K562 (cell line): ENCODE data around the gene TMEM184A. TPM values are rescaled to one million over a fixed set of nuclear protein-coding genes. Genes with fewer than 3 reads are reported as not detected.

Experiments
- BACH1 ChIP-seq: fragments of 200-800 bp; sonication (Bioruptor generic); IDR thresholded peaks from 2 replicates; pipeline ENCODE4 v1.6.1; 2016; ENCODE audit warnings: missing genetic modification characterization, missing compliant biosample characterization
- EGR1 ChIP-seq: fragments of 450-650 bp; conservative IDR thresholded peaks from 2 replicates; pipeline ENCODE4 v1.6.1; 2017; ENCODE audit warnings: mild to moderate bottlenecking
- GABPB1 ChIP-seq: sonication (generic); formaldehyde crosslinking; IDR thresholded peaks from 2 replicates; pipeline ENCODE4 v1.8.0; 2022; ENCODE audit warnings: mild to moderate bottlenecking, missing genetic modification reagents
- ILF3 ChIP-seq: fragments of 450-650 bp; IDR thresholded peaks from 2 replicates; pipeline ENCODE4 v1.6.1; 2018; ENCODE audit warnings: antibody characterized with exemption, mild to moderate bottlenecking, moderate library complexity, borderline replicate concordance
- JUND ChIP-seq, 2 experiments: IDR thresholded peaks; 2 replicates in 1 of 2; 3 replicates in 1 of 2; pipeline ENCODE4 v1.6.1; 2011; ENCODE audit warnings: borderline replicate concordance in 2 of 2, low read depth in 2 of 2, low read length in 2 of 2, improper control_type of control experiment in 1 of 2, missing biosample characterization in 1 of 2, missing genetic modification characterization in 1 of 2, missing genetic modification reagents in 1 of 2
- KLF1 ChIP-seq: fragments of 450-650 bp; IDR thresholded peaks from 2 replicates; pipeline ENCODE4 v1.6.1; 2016; ENCODE audit warnings: missing genetic modification characterization, missing compliant biosample characterization
- MXI1 ChIP-seq: IDR thresholded peaks from 2 replicates; pipeline ENCODE4 v1.6.1; 2011; ENCODE audit warnings: low read depth, mild to moderate bottlenecking, improper control_type of control experiment, low read length
- NFIC ChIP-seq: fragments of 450-650 bp; IDR thresholded peaks from 2 replicates; pipeline ENCODE4 v1.6.1; 2017; ENCODE audit warnings: mild to moderate bottlenecking, inconsistent platforms
- NONO ChIP-seq, 2 experiments: fragments of 200-400 bp in 1 of 2; fragments of 450-650 bp in 1 of 2; formaldehyde crosslinking in 1 of 2; IDR thresholded peaks; 2 replicates each; pipeline ENCODE4 v1.6.1; 2017; ENCODE audit warnings: low read depth in 2 of 2, mild to moderate bottlenecking in 2 of 2, moderate library complexity in 2 of 2, low read length in 1 of 2
- PRMT5 ChIP-seq: sonication (generic); formaldehyde crosslinking; IDR thresholded peaks from 2 replicates; pipeline ENCODE4 v1.5.0; 2020; ENCODE audit warnings: missing genetic modification reagents
- SMARCA4 ChIP-seq: fragments of 450-650 bp; IDR thresholded peaks from 2 replicates; pipeline ENCODE4 v1.6.1; 2016
- TAF9B ChIP-seq: fragments of 450-650 bp; IDR thresholded peaks from 2 replicates; pipeline ENCODE4 v1.6.1; 2018; ENCODE audit warnings: mild to moderate bottlenecking; ENCODE audit not compliant: partially characterized antibody
- ZC3H11A ChIP-seq: IDR thresholded peaks from 2 replicates; pipeline ENCODE4 v1.6.1; 2012; ENCODE audit warnings: low read depth, low read length, improper control_type of control experiment
- ZC3H4 ChIP-seq: sonication (generic); formaldehyde crosslinking; IDR thresholded peaks from 2 replicates; pipeline ENCODE4 v1.9.0; 2021; ENCODE audit warnings: missing genetic modification reagents, borderline replicate concordance
- ZFPM2 ChIP-seq: fragments of 250-450 bp; sonication (Bioruptor Pico); IDR thresholded peaks from 2 replicates; pipeline ENCODE4 v1.5.1; 2022; ENCODE audit warnings: mild to moderate bottlenecking
- ZNF165 ChIP-seq: fragments of 250-450 bp; sonication (Bioruptor Pico); IDR thresholded peaks from 2 replicates; pipeline ENCODE4 v1.4.0; 2020; ENCODE audit warnings: borderline replicate concordance
- ZNF174 ChIP-seq: fragments of 250-450 bp; sonication (Bioruptor Pico); IDR thresholded peaks from 2 replicates; pipeline ENCODE4 v1.4.0; 2020; ENCODE audit warnings: mild to moderate bottlenecking
- ZNF197 ChIP-seq: fragments of 200-800 bp; sonication (Bioruptor generic); IDR thresholded peaks from 2 replicates; pipeline ENCODE4 v1.6.1; 2016; ENCODE audit warnings: low read depth, missing genetic modification characterization, missing compliant biosample characterization
- ZNF77 ChIP-seq: fragments of 250-450 bp; sonication (Bioruptor Pico); IDR thresholded peaks from 2 replicates; pipeline ENCODE4 v1.5.0; 2020
- polyA plus RNA-seq, 8 experiments: library from polyadenylated mRNA; depleted of rRNA in 4 of 8; stranded (reverse) in 5 of 8; unstranded in 3 of 8; fragments of >200 nt; fragmentation: Nextera tagmentation in 2 of 8; fragmentation: Illumina TruSeq in 1 of 8; extraction: Ambion mirVana in 2 of 8; extraction: Trizol in 1 of 8; gene quantifications; 2 replicates each; pipeline versions ENCODE4 v1.2.1 to v1.2.3, GENCODE V29; 2011 to 2014; ENCODE audit warnings: inconsistent platforms in 1 of 8, missing spikeins in 1 of 8
- total RNA-seq, 7 experiments: library from RNA; depleted of rRNA in 6 of 7; stranded (reverse); fragments of >200 nt in 6 of 7; fragmentation: Illumina TruSeq in 2 of 7; extraction: Trizol in 2 of 7; gene quantifications; 2 replicates each; pipeline versions ENCODE4 v1.2.1 to v1.2.3, GENCODE V29; 2011 to 2021; ENCODE audit warnings: low replicate concordance in 1 of 7
- TF ChIP-seq, protein P1 (sequence below): fragments of 250-450 bp; sonication (Bioruptor Pico); IDR thresholded peaks from 2 replicates; pipeline ENCODE4 v1.5.0; 2020; ENCODE audit warnings: mild to moderate bottlenecking, borderline replicate concordance
- TF ChIP-seq, protein P2 (sequence below), 2 experiments: fragments of 450-650 bp in 1 of 2; sonication (generic) in 1 of 2; formaldehyde crosslinking; conservative IDR thresholded peaks; 2 replicates each; pipeline versions ENCODE4 v1.4.0 to v1.8.1; 2020 to 2022; ENCODE audit warnings: mild to moderate bottlenecking in 1 of 2, missing genetic modification reagents in 1 of 2
- TF ChIP-seq, protein P3 (sequence below): fragments of 250-450 bp; sonication (Bioruptor Pico); IDR thresholded peaks from 2 replicates; pipeline ENCODE4 v1.5.1; 2021; ENCODE audit warnings: mild to moderate bottlenecking
- TF ChIP-seq, protein P4 (sequence below): fragments of 250-450 bp; sonication (Bioruptor Pico); IDR thresholded peaks from 2 replicates; pipeline ENCODE4 v1.8.0; 2022; ENCODE audit warnings: inconsistent platforms

Gene TMEM184A
- total and polyA plus RNA-seq, 9 of the 15 experiments (the other 6 are each of a cell fraction or from before 2014, with no cell fraction given), result 0.10 to 0.18 (median 0.11) TPM; not detected in 6

DNA sequence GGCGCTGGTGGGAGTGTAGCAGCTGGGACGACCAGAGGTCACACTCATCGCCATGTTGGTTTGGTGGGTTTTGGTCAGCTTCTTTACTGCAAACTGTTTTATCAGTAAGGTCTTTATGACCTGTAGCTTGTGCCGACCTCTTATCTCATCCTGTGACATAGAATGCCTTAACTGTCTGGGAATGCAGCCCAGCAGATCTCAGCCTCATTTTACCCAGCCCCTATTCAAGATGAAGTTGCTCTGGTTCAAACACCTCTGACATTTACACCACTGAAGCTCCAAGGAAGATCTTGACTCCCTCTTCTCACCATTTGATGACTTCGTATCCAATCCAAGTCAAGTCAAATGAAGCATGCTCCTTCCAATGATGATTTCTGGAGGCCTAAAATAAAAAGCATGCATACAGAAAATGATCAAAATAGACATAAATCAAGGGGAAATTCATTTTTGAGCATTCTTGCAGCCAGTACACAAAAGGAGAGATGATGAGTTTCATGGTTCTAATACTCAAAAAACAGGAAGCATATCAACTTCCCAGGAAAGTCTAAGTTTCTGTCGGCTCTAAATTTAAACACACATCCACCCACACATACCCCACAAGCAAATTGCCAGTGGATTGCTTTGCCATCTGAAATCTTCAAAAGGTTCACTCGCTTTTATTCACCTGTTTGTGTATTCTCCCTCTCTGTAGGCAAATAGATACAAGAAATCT is 16.3 kb upstream of the TMEM184A start (continued):
- TF ChIP-seq, protein P1, sequence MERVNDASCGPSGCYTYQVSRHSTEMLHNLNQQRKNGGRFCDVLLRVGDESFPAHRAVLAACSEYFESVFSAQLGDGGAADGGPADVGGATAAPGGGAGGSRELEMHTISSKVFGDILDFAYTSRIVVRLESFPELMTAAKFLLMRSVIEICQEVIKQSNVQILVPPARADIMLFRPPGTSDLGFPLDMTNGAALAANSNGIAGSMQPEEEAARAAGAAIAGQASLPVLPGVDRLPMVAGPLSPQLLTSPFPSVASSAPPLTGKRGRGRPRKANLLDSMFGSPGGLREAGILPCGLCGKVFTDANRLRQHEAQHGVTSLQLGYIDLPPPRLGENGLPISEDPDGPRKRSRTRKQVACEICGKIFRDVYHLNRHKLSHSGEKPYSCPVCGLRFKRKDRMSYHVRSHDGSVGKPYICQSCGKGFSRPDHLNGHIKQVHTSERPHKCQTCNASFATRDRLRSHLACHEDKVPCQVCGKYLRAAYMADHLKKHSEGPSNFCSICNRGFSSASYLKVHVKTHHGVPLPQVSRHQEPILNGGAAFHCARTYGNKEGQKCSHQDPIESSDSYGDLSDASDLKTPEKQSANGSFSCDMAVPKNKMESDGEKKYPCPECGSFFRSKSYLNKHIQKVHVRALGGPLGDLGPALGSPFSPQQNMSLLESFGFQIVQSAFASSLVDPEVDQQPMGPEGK (CRISPR knock-in tag), result no peak
- TF ChIP-seq GABPB1, result no peak
- TF ChIP-seq, protein P2, sequence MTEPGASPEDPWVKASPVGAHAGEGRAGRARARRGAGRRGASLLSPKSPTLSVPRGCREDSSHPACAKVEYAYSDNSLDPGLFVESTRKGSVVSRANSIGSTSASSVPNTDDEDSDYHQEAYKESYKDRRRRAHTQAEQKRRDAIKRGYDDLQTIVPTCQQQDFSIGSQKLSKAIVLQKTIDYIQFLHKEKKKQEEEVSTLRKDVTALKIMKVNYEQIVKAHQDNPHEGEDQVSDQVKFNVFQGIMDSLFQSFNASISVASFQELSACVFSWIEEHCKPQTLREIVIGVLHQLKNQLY (CRISPR knock-in tag; conservative IDR thresholded peaks at IDR 0.05), result no peak
- TF ChIP-seq ZFPM2 (CRISPR knock-in tag), result no peak
- no peak for TF ChIP-seq NFIC
- no peak for TF ChIP-seq MXI1
- TF ChIP-seq ZNF77 (CRISPR knock-in tag), result no peak
- no peak for TF ChIP-seq ZNF165
- peak; percentile 21; the same call in 1 of the 2 replicates for TF ChIP-seq JUND (IDR thresholded peaks at IDR 0.05; ENCODE audit: borderline replicate concordance, low read depth, low read length)
- peak; percentile 41; the same call in 2 of the 3 replicates for TF ChIP-seq JUND (tag; IDR thresholded peaks at IDR 0.05; ENCODE audit: borderline replicate concordance, low read depth, low read length)
- TF ChIP-seq ZC3H11A, result no peak
- no peak for TF ChIP-seq TAF9B
- no peak for TF ChIP-seq ZNF197 (CRISPR knock-in tag)
- no peak for TF ChIP-seq ZC3H4
- no peak for TF ChIP-seq NONO (IDR thresholded peaks at IDR 0.05; ENCODE audit: low read depth in 2 of 2, low read length in 1 of 2)
- no peak for TF ChIP-seq ZNF174 (CRISPR knock-in tag)
- TF ChIP-seq, protein P3, sequence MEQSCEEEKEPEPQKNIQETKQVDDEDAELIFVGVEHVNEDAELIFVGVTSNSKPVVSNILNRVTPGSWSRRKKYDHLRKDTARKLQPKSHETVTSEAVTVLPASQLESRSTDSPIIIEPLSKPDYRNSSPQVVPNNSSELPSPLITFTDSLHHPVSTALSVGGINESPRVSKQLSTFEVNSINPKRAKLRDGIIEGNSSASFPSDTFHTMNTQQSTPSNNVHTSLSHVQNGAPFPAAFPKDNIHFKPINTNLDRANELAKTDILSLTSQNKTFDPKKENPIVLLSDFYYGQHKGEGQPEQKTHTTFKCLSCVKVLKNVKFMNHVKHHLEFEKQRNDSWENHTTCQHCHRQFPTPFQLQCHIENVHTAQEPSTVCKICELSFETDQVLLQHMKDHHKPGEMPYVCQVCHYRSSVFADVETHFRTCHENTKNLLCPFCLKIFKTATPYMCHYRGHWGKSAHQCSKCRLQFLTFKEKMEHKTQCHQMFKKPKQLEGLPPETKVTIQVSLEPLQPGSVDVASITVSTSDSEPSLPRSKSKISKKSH (CRISPR knock-in tag), result no peak
- no peak for TF ChIP-seq PRMT5 (CRISPR knock-in tag)
- TF ChIP-seq EGR1, result 0 out of 2 replicates have a peak, but pooled peaks have one; percentile 7
- TF ChIP-seq KLF1 (tag), result no peak
- no peak for TF ChIP-seq SMARCA4
- TF ChIP-seq BACH1 (tag), result no peak
- TF ChIP-seq ILF3, result no peak
- TF ChIP-seq, protein P4, sequence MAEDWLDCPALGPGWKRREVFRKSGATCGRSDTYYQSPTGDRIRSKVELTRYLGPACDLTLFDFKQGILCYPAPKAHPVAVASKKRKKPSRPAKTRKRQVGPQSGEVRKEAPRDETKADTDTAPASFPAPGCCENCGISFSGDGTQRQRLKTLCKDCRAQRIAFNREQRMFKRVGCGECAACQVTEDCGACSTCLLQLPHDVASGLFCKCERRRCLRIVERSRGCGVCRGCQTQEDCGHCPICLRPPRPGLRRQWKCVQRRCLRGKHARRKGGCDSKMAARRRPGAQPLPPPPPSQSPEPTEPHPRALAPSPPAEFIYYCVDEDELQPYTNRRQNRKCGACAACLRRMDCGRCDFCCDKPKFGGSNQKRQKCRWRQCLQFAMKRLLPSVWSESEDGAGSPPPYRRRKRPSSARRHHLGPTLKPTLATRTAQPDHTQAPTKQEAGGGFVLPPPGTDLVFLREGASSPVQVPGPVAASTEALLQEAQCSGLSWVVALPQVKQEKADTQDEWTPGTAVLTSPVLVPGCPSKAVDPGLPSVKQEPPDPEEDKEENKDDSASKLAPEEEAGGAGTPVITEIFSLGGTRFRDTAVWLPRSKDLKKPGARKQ, result no peak
